ENCODE data around the gene BAK1.
"Not testable (repeated sequence)": the region's sequence is repeated elsewhere in the genome, so short reads cannot be mapped to it uniquely, and the experiment has no call there.

Gene BAK1

GRCh38 chr6:33546766-33547165 lies 33.3 kb downstream of the BAK1 start:
- no peak overlapping the region for H3K4me3 ChIP-seq (ENCODE audit: low read depth, low read length)
- TF ChIP-seq, protein P1, sequence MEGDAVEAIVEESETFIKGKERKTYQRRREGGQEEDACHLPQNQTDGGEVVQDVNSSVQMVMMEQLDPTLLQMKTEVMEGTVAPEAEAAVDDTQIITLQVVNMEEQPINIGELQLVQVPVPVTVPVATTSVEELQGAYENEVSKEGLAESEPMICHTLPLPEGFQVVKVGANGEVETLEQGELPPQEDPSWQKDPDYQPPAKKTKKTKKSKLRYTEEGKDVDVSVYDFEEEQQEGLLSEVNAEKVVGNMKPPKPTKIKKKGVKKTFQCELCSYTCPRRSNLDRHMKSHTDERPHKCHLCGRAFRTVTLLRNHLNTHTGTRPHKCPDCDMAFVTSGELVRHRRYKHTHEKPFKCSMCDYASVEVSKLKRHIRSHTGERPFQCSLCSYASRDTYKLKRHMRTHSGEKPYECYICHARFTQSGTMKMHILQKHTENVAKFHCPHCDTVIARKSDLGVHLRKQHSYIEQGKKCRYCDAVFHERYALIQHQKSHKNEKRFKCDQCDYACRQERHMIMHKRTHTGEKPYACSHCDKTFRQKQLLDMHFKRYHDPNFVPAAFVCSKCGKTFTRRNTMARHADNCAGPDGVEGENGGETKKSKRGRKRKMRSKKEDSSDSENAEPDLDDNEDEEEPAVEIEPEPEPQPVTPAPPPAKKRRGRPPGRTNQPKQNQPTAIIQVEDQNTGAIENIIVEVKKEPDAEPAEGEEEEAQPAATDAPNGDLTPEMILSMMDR (IDR thresholded peaks at IDR 0.05; ENCODE audit: insufficient read depth, low read length, missing control alignments): no peak
- no peak for DNase-seq (ENCODE audit: low read depth, low spot score)
- POLR2A ChIA-PET: interaction anchor here (0.6 kb wide), 1 partner anchor 229 kb away, joined by 3 read pairs; no protein-coding TSS in a partner anchor
- CTCF ChIA-PET: interaction anchor here (0.7 kb wide), 1 partner anchor 497 kb away, joined by 3 read pairs; no protein-coding TSS in a partner anchor

- DNase-seq (ENCODE audit: low read depth, low spot score); CTCF ChIA-PET; H3K4me3 ChIP-seq (ENCODE audit: low read depth, low read length); POLR2A ChIA-PET: not testable (repeated sequence)
Observed at GRCh38 chr6:33545292-33545691, 34.8 kb downstream of the BAK1 start.

DNA sequence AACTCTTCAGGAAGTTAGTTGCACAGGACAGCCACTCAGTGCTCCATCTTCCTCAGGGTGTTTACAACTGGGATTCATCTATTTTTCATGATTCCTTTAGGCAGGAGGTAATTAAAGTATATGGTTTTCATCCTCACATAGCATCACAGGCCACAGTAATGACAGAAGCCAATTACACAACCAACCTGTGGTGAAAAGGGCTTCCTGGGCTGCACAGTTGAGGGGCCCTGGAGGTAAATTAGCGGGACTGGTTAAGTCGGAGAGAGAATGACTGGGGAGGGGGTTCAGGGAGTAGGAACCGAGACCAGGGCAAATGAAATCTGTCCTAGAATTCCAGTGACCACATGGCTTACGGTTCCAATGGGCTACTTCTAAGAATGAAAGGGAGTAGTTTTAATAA lies 37.0 kb downstream of the BAK1 start:
- no peak overlapping the region for H3K4me3 ChIP-seq (ENCODE audit: low read depth, low read length)
- ChIA-PET CTCF (interaction anchor here (0.8 kb wide), 1 partner anchor 157 kb away, joined by 3 read pairs; no protein-coding TSS in a partner anchor), POLR2A (no interaction called here)
- DNase-seq (ENCODE audit: low read depth, low spot score): no peak
- TF ChIP-seq, protein P1 (IDR thresholded peaks at IDR 0.05; ENCODE audit: insufficient read depth, low read length, missing control alignments): no peak

DNA sequence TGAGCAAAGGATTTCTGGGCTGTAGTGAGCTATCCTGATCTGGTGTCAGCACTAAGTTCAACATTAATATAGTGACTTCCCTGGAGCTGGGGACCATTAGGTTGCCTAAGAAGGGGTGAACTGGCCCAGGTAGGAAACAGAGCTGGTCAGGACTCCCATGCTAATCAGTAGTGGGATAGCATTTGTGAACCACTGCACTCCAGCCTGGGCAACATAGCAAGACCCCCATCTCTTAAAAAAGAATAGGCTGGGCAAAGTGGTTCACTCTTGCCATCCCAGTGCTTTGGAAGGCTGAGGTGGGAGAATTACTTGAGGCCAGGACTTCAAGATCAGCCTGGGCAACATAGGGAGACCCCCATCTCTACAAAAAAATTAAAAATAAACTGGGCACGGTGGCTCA lies 39.3 kb downstream of the BAK1 start:
- POLR2A ChIA-PET: no interaction called here
- no peak for DNase-seq (ENCODE audit: low read depth, low spot score)
- TF ChIP-seq, protein P1 (IDR thresholded peaks at IDR 0.05; ENCODE audit: insufficient read depth, low read length, missing control alignments): no peak
- H3K4me3 ChIP-seq (ENCODE audit: low read depth, low read length): no peak overlapping the region
- CTCF ChIA-PET: no interaction called here

DNA sequence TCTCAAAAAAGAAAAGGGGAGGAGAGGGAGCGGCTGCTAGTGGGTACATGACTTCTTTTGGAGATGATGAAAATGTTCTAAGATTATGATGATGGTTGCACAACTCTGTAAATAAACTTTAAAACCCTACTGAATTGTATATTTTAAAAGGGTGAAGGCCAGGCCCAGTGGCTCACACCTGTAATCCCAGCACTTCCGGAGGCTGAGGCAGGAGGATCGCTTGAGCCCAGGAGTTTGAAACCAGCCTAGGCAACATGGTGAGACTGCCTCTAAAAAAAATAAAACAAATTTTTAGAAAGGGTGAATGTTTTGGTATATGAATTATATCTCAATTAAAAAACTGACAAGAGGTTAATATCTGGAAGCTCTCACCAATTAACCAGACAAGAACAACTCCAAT lies 45.4 kb downstream of the BAK1 start:
- TF ChIP-seq, protein P1 (IDR thresholded peaks at IDR 0.05; ENCODE audit: insufficient read depth, low read length, missing control alignments): no peak
- H3K4me3 ChIP-seq (ENCODE audit: low read depth, low read length): no peak overlapping the region
- DNase-seq (ENCODE audit: low read depth, low spot score): no peak
- POLR2A ChIA-PET: no interaction called here
- CTCF ChIA-PET: interaction anchor here (1.1 kb wide), 1 partner anchor 150 kb away, joined by 3 read pairs; no protein-coding TSS in a partner anchor

DNA sequence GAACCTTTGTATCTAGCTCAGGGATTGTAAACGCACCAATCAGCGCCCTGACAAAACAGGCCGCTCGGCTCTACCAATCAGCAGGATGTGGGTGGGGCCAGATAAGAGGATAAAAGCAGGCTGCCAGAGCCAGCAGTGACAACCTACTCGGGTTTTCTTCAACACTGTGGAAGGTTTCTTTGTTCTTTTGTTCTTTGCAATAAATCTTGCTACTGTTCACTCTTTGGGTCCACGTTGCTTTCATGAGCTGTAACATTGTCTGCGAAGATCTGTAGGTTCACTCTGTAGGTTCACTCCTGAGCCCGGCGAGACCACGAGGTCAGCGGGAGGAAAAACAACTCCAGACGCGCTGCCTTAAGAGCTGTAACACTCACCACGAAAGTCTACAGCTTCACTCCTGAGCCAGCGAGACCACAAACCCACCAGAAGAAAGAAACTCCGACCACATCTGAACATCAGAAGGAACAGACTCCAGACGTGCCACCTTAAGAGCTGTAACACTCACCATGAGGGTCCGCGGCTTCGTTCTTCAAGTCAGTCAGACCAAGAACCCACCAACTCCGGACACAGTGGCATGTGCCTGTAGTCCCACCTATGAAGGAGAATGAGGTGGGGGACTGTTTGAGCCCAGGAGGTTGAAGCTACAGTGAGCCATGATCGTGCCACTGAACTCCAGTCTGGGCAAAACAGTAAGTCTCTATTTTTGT lies 46.8 kb downstream of the BAK1 start:
- CTCF ChIA-PET: interaction anchor here (1.0 kb wide), 1 partner anchor 14 kb away, joined by 3 read pairs; no protein-coding TSS in a partner anchor
- POLR2A ChIA-PET; DNase-seq (ENCODE audit: low read depth, low spot score); H3K4me3 ChIP-seq (ENCODE audit: low read depth, low read length): not testable (repeated sequence)

GRCh38 chr6:33532431-33532830 lies 47.6 kb downstream of the BAK1 start:
- POLR2A ChIA-PET; DNase-seq (ENCODE audit: low read depth, low spot score); H3K4me3 ChIP-seq (ENCODE audit: low read depth, low read length); CTCF ChIA-PET: not testable (repeated sequence)

DNA sequence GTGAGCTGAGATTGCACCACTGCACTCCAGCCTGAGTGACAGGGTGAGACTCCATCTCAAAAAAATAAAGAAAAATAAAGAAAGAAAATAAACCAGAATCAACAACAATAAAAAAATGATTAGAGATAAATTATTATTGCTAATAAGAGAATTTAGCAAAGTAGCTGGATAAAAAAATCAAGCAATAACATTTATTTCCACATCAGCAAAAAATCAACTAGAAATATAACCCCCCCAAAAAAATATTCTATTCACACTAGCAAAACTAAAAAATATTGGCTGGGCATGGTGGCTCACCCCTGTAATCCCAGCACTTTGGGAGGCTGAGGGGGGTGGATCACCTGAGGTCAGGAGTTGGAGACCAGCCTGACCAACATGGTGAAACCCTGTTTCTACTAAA lies 49.5 kb downstream of the BAK1 start:
- CTCF ChIA-PET; DNase-seq (ENCODE audit: low read depth, low spot score); POLR2A ChIA-PET; H3K4me3 ChIP-seq (ENCODE audit: low read depth, low read length): not testable (repeated sequence)

Measured in AG04449 (cell line).